GM18858 (cell line): ENCODE results near the gene SLC46A1.

Source experiments
- ATAC-seq: cut with Tn5 transposase; IDR thresholded peaks from one replicate; pipeline ENCODE4 v1.9.1; 2021; ENCODE audit not compliant: unreplicated experiment

SLC46A1 gene

GRCh38 chr17:28363186-28363585 is 42.8 kb downstream of the SLC46A1 start:
- ATAC-seq: no peak

- ATAC-seq: no peak
Observed at GRCh38 chr17:28357901-28358197, 48.2 kb downstream of the SLC46A1 start.

DNA sequence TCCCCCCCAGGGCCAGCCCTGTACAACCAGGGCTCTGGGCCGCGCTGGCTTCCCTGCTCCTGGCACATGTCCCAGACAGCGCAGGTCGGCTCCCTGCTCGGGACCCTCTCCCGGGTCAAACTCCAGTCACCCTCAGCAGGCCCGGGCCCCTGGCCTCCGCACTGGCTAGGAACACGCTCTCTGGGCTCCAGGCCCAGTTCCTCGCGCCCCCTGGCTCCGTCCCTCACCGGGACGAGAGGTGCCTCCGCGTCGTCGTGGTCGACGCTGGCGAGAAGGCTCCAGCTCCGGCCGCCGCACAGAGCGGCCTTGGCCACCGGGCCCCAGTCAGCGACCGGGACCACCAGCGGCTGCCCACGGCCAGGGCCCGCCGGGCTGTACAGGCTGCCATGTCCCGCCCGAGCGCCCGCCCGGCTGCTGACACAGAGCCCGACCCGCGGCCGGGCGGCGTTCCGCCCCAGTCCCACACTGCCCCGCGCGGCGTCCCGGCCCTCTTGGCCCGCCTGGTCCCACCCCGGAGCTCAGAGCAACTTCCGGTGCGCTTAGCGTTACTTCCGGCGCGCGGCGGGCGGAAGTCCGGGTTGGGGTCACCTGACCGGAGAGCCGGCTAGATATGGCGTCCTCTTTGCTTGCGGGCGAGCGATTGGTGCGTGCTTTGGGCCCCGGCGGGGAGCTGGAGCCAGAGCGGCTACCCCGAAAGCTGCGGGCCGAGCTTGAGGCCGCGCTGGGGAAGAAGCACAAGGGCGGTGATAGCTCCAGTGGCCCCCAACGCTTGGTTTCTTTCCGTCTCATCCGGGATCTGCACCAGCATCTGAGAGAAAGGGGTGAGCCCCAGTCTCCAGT is 48.7 kb downstream of the SLC46A1 start, which contains the start of gene POLDIP2:
POLDIP2 (minus strand) TSS at position 467 of the 840 bp plus-strand sequence; CDS start at position 388, 79 bp downstream.
- peak; percentile 81 for ATAC-seq

DNA sequence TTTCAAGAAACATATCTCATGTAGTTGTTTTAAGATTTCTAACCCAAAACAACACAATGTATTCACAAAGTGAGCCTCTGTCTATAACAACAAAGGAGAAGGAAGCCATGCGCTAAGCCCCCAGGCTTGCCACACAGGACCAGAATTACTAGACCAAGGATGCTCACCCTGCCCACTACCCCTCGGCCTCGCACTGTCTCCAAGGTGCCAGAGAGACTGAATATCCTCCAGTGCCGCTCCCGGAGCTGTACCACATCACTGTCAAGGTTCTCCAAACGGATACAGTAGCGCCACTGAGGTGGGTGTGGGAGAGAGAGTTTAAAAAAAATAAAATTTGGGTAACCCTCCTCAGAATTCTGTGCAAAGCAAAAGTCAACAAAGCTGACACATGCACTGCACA is 55.7 kb downstream of the SLC46A1 start:
- no peak for ATAC-seq

DNA sequence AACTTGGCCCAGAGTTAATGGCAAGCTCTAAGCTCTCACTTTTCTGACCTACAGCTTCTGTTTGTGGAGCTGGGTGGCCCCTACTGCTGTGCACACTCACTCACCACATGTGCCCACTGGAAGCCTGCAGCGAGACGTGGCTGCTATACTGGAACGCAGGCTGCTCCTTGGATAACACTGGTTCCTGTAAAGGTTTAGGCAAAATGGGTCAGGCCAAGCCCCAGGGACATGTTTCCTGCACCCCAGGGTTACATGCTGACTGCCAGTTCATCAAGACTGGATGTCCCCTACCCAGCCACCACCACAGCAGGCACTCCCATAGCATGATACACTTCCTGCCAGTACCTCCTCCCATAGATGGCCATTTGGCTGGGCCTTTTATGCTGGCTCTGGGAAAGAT is 57.0 kb downstream of the SLC46A1 start:
- ATAC-seq: no peak

DNA sequence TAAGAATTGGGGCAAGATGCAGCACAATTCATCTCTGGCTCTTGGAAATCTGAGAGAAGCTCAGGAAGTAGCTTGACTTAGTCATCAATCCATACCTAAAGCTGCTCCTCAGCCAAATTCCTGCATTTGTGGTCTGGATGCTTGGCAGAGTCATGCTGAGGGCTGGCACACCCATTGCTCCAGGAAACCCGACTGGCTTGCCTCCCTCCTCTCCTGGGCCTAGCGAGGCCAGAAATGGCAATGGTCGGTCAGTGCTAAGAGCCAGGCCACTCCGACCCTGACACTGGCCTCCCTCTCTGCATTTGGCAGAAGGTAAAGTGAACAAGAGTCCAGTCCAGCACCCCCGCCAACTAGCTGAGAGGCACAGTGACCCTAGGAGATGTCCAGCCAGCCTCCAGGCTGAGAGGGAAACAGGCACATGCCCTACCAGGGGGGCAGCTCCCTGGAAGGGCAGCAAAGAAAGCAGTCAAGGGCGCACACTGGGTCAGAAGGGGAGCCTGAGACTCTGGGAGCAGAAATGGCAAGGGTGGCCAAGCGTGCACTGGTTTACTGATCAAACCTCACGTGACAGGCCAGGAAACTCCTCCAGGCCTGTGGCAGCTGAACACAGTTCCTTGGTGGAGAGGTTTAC is 58.6 kb downstream of the SLC46A1 start:
- no peak for ATAC-seq

DNA sequence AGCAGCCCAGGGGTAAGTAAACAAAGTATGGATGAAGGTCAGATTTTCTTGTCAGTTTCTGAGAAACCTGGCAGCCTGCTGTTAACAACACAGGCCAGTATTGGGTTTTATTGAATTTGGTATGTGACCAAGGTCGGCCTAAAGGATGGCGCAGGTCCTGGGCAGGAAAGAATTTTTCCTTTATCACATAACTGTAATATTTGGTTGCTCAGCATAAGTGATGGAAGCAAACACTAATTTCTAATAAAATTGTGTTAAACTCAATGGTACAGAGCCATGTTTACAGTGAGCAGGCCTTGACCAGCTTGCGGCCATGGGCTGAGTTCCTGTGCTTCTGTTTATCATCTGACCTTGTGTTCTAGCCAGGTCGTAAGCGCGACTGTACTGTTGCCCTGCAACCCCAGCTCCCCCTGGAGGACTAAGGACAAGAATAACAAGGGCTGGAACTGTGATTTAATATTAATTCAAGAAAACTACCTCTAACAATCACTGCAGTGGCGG is 59.2 kb downstream of the SLC46A1 start:
- no peak for ATAC-seq

GRCh38 chr17:28346199-28346580 is 59.8 kb downstream of the SLC46A1 start:
- no peak for ATAC-seq

DNA sequence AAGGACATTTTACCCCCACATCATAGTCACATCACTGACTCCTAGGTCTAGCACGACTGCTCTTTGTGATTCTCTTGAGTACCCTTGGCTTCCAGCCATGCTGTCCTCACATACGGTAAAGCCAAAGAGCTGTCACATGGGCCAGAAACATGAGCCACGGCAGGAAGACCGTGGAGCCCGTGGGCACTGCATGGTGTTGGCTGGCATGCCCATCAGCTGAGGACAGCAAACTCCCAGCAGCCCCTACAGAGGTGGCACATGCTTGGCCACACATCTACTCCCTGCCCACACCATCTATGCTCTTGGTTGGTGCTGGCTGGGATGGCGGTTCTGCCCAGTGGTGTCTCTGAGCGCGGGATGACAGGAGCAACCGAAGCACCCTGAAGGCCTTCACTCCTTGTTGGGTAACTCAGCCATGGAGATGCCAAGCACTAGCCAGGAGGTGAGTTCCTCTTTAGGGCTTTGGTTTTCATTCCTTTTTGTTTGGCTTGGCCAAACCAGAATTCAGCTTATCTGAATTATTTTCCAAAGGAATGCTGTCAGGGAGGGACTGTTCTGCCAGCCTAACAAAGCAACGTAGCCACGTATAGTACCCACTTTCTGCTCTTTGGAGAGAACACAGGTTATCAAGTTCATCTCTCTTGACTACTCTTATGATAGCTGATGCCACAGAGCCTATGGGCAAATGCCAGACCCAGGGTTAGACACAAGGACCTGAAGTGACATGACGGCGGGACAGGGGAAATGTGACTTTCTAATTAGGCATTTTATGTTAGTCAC is 60.4 kb downstream of the SLC46A1 start:
- ATAC-seq: no peak
